Esophagus muscularis mucosa (tissue), 4 donors: Measurements from ENCODE around the gene RNF222. TPM values are rescaled to one million over a fixed set of nuclear protein-coding genes. Genes with fewer than 3 reads are reported as not detected.
A peak's percentile ranks its signal among the peaks of the same experiment; 100 is the strongest.

Experiments used
- DNase-seq: peaks from one replicate; pipeline ENCODE4 v3.0.0-alpha.2; 2017; ENCODE audit errors: extremely low spot score
- H3K27ac ChIP-seq, 4 donors: fragments of 200-600 bp; sonication (generic); replicated peaks in 1 of 4; 1 replicate in 3 of 4; 2 replicates in 1 of 4; pipeline ENCODE4 v1.5.1; 2016 to 2019; ENCODE audit warnings: mild to moderate bottlenecking in 1 of 4
- H3K27me3 ChIP-seq, 4 donors: fragments of 200-600 bp; sonication (generic); one replicate each; pipeline versions ENCODE4 v1.5.1 to v1.6.0; 2016 to 2019
- H3K36me3 ChIP-seq, 4 donors: fragments of 200-600 bp; sonication (generic); one replicate each; pipeline ENCODE4 v1.5.1; 2016 to 2019
- H3K4me1 ChIP-seq, 4 donors: fragments of 200-600 bp; sonication (generic); one replicate each; pipeline ENCODE4 v1.5.1; 2016 to 2019
- H3K4me3 ChIP-seq, 4 donors: fragments of 200-600 bp; sonication (generic); 1 replicate in 2 of 4; 2 replicates in 2 of 4; pipeline ENCODE4 v1.5.1; 2016 to 2019; ENCODE audit warnings: mild to moderate bottlenecking in 4 of 4, moderate library complexity in 1 of 4
- H3K9me3 ChIP-seq, 4 donors: fragments of 200-600 bp; sonication (generic); 1 replicate in 3 of 4; 2 replicates in 1 of 4; pipeline ENCODE4 v1.5.1; 2016 to 2019
- CTCF ChIP-seq, 3 experiments: fragments of 200-600 bp in 2 of 3; fragments of 450-650 bp in 1 of 3; sonication (generic) in 2 of 3; IDR thresholded peaks; one replicate each; pipeline ENCODE4 v1.5.1; 2017 to 2019; ENCODE audit warnings: antibody characterized with exemption in 3 of 3, mild to moderate bottlenecking in 2 of 3, moderate library complexity in 1 of 3
- EP300 ChIP-seq: sonication (generic); formaldehyde crosslinking; IDR thresholded peaks from one replicate; pipeline ENCODE4 v1.6.1; 2017; ENCODE audit warnings: antibody characterized with exemption
- POLR2A ChIP-seq: fragments of 450-650 bp; IDR thresholded peaks from one replicate; pipeline ENCODE4 v1.6.1; 2017; ENCODE audit warnings: antibody characterized with exemption, moderate library complexity, mild to moderate bottlenecking, low read depth
- POLR2AphosphoS5 ChIP-seq, 2 donors: sonication (generic); formaldehyde crosslinking; IDR thresholded peaks; one replicate each; pipeline ENCODE4 v1.6.1; 2017; ENCODE audit warnings: antibody characterized with exemption in 2 of 2
- WGBS: methylation state at CpG from one replicate; pipeline ENCODE4 v1.1.5; 2018; 5-methylcytosine and 5-hydroxymethylcytosine counted together
- intact Hi-C: fragments of 100-400 bp; cut with DNase I; formaldehyde crosslinking; loops from one replicate; pipeline ENCODE4 v1.15.1; 2023
- total RNA-seq, 4 donors: library from RNA; depleted of rRNA; stranded (reverse); fragments of >200 nt; gene quantifications; one replicate each; pipeline versions ENCODE4 v1.1.0 to v1.2.1, GENCODE V29; 2016

Gene RNF222
- total RNA-seq, 4 donors from 2014 or later: 0.42 TPM; not detected in 3

DNA sequence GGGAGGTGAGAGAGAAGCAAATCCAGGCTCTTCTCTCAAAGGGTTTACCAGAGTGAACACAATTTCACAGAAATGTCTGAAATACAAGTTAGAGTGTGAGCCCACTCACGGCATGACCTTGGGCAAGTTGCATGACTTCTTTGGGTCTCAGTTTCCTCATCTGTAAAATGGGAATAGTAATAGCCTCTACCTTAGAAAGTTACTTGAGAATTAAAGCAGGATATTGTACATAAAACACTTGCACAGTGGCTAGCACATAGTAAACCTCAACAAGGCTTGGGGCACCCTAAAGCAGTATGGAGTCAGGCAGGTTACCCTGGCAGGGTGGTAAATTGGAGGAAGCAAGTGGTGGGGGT, 13.2 kb upstream of the RNF222 start:
- Histone ChIP-seq H3K4me3 (no peak overlapping the region), H3K4me1 (peaks cover 0 to 8% (median 7%) of the 10 kb centered on the region in 4 donors), H3K27me3 (peaks cover 0 to 21% (median 0%) of the 10 kb centered on the region in 4 donors), H3K9me3 (no peaks in the 10 kb centered on the region), H3K27ac (no peak overlapping the region), H3K36me3 (no peaks in the 10 kb centered on the region)
- no peak for TF ChIP-seq POLR2AphosphoS5 (IDR thresholded peaks at IDR 0.05)
- TF ChIP-seq POLR2A: no peak
- no peak for TF ChIP-seq EP300
- no peak for TF ChIP-seq CTCF (IDR thresholded peaks at IDR 0.05)
- WGBS: 100% methylated on average over 1 of the region's 1 CpG
- no peak for DNase-seq
- intact Hi-C loops: loop anchor here (2.0 kb wide), 1 partner anchor 336 kb away; no protein-coding TSS in a partner anchor

- intact Hi-C loops: loop anchor here (2.0 kb wide), 1 partner anchor 337 kb away; no protein-coding TSS in a partner anchor
- Histone ChIP-seq H3K27ac (no peak overlapping the region), H3K4me3 (no peak overlapping the region), H3K9me3 (no peaks in the 10 kb centered on the region), H3K27me3 (peaks cover 0 to 21% (median 0%) of the 10 kb centered on the region in 4 donors), H3K36me3 (no peaks in the 10 kb centered on the region), H3K4me1 (peaks cover 0 to 8% (median 7%) of the 10 kb centered on the region in 4 donors)
- TF ChIP-seq POLR2AphosphoS5 (IDR thresholded peaks at IDR 0.05) (peak; percentile 24 to 74), CTCF (IDR thresholded peaks at IDR 0.05) (peak; percentile 83 to 87 (median 86)), EP300 (no peak), POLR2A (no peak)
- peak; percentile 94 for DNase-seq
- WGBS: 28% methylated on average over 19 of the region's 19 CpGs
Observed at GRCh38 chr17:8409966-8410882, 12.6 kb upstream of the RNF222 start.

DNA sequence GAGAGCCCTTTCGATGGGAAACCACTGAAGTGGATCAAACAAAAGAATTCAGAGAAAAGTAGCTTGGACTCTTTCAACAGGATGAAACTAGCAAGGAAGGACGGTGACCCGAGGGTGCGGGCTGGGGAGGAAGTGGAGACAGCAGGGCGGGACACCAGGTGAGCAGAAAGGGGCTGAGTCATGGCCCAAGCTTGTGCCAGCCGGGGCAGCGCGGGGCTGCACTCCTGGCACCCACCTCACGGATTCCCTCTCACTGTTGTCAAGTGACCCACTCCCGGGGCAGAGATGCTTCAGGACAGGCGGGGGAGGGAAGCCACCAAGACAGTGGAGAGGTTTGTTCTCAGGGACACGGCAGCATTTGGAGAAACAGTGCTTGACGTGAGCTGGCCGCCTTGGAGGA, 10.7 kb upstream of the RNF222 start:
- no peaks in the 10 kb centered on the region for H3K36me3 ChIP-seq
- 60% methylated on average over 13 of the region's 14 CpGs for WGBS
- H3K4me3 ChIP-seq: no peak overlapping the region
- no peaks in the 10 kb centered on the region for H3K9me3 ChIP-seq
- H3K4me1 ChIP-seq: peaks cover 0 to 8% (median 7%) of the 10 kb centered on the region in 4 donors
- no peak overlapping the region for H3K27ac ChIP-seq
- no peak for DNase-seq
- intact Hi-C loops: no loop called here
- peaks cover 0 to 27% (median 0%) of the 10 kb centered on the region in 4 donors for H3K27me3 ChIP-seq
- no peak for TF ChIP-seq POLR2A
- TF ChIP-seq POLR2AphosphoS5 (IDR thresholded peaks at IDR 0.05): no peak
- TF ChIP-seq CTCF (IDR thresholded peaks at IDR 0.05): no peak
- TF ChIP-seq EP300: no peak

DNA sequence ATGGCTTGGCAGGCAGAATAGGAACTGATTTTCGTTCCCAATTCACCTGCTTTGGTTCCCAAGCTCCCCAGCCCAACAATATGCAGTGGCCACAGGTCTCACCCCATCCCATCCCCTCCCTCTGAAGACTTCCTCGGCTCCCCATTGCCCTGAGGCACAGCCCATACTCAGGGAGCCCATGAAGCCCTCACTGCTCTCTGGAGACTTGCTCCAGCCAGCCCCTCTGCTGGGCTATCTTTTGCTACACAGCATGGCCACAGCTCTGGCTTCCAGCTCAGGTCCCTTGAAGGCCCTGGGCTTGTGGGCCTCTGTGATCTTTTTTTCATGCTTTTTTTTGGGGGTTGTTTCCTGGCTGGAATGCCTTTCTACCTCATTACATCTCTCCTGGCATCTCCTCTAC, 8.5 kb upstream of the RNF222 start:
- Histone ChIP-seq H3K9me3 (no peaks in the 10 kb centered on the region), H3K4me3 (no peak overlapping the region), H3K36me3 (no peaks in the 10 kb centered on the region), H3K27me3 (peaks cover 0 to 38% (median 0%) of the 10 kb centered on the region in 4 donors), H3K27ac (no peak overlapping the region), H3K4me1 (peaks cover 0 to 8% (median 7%) of the 10 kb centered on the region in 4 donors)
- TF ChIP-seq EP300: no peak
- no peak for TF ChIP-seq POLR2A
- TF ChIP-seq POLR2AphosphoS5 (IDR thresholded peaks at IDR 0.05): no peak
- no peak for TF ChIP-seq CTCF (IDR thresholded peaks at IDR 0.05)
- intact Hi-C loops: no loop called here
- DNase-seq: peak; percentile 77
- 74% methylated on average over 2 of the region's 2 CpGs for WGBS
